A673 (cell line): ENCODE measurements around the gene BDNF.

Experiments
- EZH2 ChIP-seq: fragments of 200-600 bp; sonication (generic); IDR thresholded peaks from 2 replicates; pipeline ENCODE4 v1.6.1; 2017; ENCODE audit warnings: borderline replicate concordance, low read depth, mild to moderate bottlenecking, mixed read lengths, antibody characterized with exemption, low read length; ENCODE audit not compliant: poor library complexity, severe bottlenecking
- TF ChIP-seq, protein P1 (sequence below): fragments of 300-800, 200-600 bp; sonication (generic); conservative IDR thresholded peaks from 2 replicates; pipeline ENCODE4 v1.5.1; 2017; ENCODE audit warnings: low read depth, mild to moderate bottlenecking, antibody characterized with exemption, low read length, moderate library complexity, mixed read lengths

DNA sequence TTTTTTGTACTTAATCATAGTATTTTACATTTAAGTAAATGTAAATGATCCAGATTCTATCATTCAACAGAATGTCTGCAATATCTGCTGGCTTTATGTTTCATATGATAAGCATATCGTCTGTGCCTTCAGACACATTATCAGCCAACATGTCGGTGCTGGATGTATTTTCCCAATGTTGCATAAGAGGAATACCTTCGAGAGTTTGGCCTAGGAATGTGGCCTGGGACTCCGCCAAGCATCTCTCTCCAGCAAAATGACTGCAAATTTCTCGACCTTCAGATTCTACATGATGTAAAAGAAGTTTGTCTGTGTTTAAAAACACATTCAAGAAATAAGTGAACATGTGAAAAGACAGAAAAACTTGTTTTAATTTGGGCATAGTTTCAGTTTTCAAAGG, 6.9 kb downstream of the BDNF start:
- TF ChIP-seq, protein P1, sequence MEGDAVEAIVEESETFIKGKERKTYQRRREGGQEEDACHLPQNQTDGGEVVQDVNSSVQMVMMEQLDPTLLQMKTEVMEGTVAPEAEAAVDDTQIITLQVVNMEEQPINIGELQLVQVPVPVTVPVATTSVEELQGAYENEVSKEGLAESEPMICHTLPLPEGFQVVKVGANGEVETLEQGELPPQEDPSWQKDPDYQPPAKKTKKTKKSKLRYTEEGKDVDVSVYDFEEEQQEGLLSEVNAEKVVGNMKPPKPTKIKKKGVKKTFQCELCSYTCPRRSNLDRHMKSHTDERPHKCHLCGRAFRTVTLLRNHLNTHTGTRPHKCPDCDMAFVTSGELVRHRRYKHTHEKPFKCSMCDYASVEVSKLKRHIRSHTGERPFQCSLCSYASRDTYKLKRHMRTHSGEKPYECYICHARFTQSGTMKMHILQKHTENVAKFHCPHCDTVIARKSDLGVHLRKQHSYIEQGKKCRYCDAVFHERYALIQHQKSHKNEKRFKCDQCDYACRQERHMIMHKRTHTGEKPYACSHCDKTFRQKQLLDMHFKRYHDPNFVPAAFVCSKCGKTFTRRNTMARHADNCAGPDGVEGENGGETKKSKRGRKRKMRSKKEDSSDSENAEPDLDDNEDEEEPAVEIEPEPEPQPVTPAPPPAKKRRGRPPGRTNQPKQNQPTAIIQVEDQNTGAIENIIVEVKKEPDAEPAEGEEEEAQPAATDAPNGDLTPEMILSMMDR, result no peak
- TF ChIP-seq EZH2, result no peak
